GM12878 (cell line): ENCODE results near the gene GOLGA6A.

ENCODE experiments used
- BRCA1 ChIP-seq: IDR thresholded peaks from 2 replicates; pipeline ENCODE4 v1.6.1; 2011; ENCODE audit warnings: low read depth, low read length, improper control_type of control experiment
- CTCF ChIP-seq, 3 experiments: IDR thresholded peaks in 2 of 3; conservative IDR thresholded peaks in 1 of 3; 2 replicates each; pipeline ENCODE4 v1.5.1; 2011; ENCODE audit warnings: low read depth in 3 of 3, low read length in 3 of 3, mild to moderate bottlenecking in 3 of 3, control low read depth in 2 of 3, moderate library complexity in 2 of 3, inconsistent platforms in 1 of 3, mixed read lengths in 1 of 3; ENCODE audit not compliant: control insufficient read depth in 2 of 3, insufficient read depth in 1 of 3; ENCODE audit errors: extremely low read depth in 1 of 3
- EP300 ChIP-seq, 2 experiments: fragments of 150-350 bp in 1 of 2; IDR thresholded peaks; 2 replicates each; pipeline ENCODE4 v1.6.1; 2011 to 2012; ENCODE audit warnings: low read depth in 2 of 2, low read length in 2 of 2, borderline replicate concordance in 1 of 2, improper control_type of control experiment in 1 of 2, inconsistent platforms in 1 of 2; ENCODE audit not compliant: control insufficient read depth in 1 of 2
- KDM1A ChIP-seq: fragments of 200-600 bp; sonication (generic); IDR thresholded peaks from 2 replicates; pipeline ENCODE4 v1.6.1; 2016; ENCODE audit warnings: borderline replicate concordance
- POLR2A ChIP-seq: IDR thresholded peaks from 2 replicates; pipeline ENCODE4 v1.6.1; 2011; ENCODE audit warnings: low read depth, mild to moderate bottlenecking, low read length
- SREBF2 ChIP-seq: IDR thresholded peaks from 2 replicates; pipeline ENCODE4 v1.6.1; 2012; ENCODE audit warnings: mild to moderate bottlenecking, low read length
- TARDBP ChIP-seq: IDR thresholded peaks from 2 replicates; pipeline ENCODE4 v1.6.1; 2016; ENCODE audit warnings: borderline replicate concordance
- USF2 ChIP-seq: IDR thresholded peaks from 2 replicates; pipeline ENCODE4 v1.6.1; 2011; ENCODE audit warnings: low read depth, low read length, improper control_type of control experiment, borderline replicate concordance
- ZNF592 ChIP-seq: fragments of 450-650 bp; IDR thresholded peaks from 2 replicates; pipeline ENCODE4 v1.6.1; 2017; ENCODE audit warnings: mild to moderate bottlenecking, moderate library complexity

- TF ChIP-seq USF2 (no peak), POLR2A (peak; percentile 2; the same call in 1 of the 2 replicates), BRCA1 (no peak), TARDBP (no peak), ZNF592 (no peak), EP300 (IDR thresholded peaks at IDR 0.05; ENCODE audit: borderline replicate concordance in 1 of 2, control insufficient read depth in 1 of 2, low read depth in 2 of 2, low read length in 2 of 2) (no peak), CTCF (IDR thresholded peaks at IDR 0.05 in 2 of 3, conservative IDR thresholded peaks at IDR 0.05 in 1 of 3; ENCODE audit: control insufficient read depth in 2 of 3, extremely low read depth in 1 of 3, insufficient read depth in 1 of 3, low read depth in 3 of 3, low read length in 3 of 3) (no peak), KDM1A (no peak), SREBF2 (no peak)
Measured at GRCh38 chr15:74045636-74046274, 36.6 kb downstream of the GOLGA6A start.
